NCI-H2196 treated with DMSO at 0.1 percent for 48 hours (cell line): ENCODE measurements around the gene MEF2C.
"Not testable (repeated sequence)": the region's sequence is repeated elsewhere in the genome, so short reads cannot be mapped to it uniquely, and the experiment has no call there.

ENCODE experiments used
- DNase-seq: peaks from one replicate; lab custom pipeline; 2025; ENCODE audit not compliant: unreplicated experiment; lab: John Stamatoyannopoulos, UW

Gene MEF2C

DNA sequence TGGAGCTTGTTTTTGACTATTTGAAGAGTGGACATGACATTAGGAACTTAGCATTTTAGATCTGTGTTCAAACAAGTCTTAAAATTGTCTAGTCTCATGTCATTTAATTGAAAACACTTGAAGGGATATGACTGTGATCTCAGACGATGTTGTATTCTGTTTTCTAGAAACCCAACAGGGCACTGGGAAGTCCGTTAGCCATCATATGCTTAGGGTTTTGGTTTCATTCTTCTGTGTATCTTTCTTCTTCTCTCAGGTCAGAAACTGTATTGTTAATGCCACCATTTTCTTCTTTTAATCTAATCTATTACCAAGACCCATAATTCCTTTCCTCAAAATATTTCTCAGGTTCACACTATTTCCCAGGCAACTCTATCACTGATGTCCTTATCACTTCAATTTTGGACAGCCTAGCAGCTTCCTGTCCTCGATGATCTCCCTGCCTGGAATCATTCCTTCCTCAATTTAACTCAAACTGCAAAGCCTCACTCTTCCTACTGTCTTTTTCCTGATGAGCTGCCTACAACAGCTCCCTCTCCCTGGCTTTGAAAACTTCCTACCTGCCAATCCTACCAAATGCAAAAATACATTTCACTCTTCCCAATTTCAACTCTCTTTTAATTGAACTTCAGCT is 77.7 kb downstream of the MEF2C start:
- DNase-seq: no peak

DNA sequence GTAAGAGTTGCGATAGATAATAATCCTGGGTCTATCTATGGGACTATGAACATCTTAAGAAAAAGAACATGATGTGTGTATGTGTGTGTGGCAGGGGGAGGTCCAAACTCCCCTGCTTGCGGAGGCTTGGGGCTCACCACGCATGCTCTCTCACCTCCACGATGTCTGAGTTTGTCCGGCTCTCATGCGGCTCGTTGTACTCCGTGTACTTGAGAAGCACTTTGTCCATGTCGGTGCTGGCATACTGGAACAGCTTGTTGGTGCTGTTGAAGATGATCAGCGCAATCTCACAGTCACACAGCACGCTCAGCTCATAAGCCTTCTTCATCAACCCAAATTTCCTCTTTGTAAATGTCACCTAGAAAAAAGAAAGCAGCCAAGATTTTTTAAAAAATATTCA is 78.5 kb downstream of the MEF2C start:
- DNase-seq: no peak

DNA sequence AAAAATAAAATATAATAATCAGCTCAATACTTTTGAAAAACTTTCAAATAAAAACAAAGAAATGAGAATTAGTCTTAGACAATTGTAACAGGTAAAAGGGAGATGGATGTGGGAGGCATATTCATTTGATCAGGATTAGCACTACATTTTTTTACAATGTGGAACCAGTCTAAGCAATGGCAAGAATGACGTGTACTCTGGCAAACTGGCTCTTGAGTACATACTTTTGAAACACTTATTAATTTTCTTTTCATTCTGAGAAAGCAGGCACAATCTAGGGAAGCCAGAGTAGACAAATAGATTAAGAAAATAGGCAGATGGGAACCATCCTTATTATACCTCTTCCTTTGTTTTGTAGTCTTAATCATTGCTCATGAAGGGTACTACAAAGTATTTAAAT is 79.7 kb downstream of the MEF2C start:
- DNase-seq: no peak

DNA sequence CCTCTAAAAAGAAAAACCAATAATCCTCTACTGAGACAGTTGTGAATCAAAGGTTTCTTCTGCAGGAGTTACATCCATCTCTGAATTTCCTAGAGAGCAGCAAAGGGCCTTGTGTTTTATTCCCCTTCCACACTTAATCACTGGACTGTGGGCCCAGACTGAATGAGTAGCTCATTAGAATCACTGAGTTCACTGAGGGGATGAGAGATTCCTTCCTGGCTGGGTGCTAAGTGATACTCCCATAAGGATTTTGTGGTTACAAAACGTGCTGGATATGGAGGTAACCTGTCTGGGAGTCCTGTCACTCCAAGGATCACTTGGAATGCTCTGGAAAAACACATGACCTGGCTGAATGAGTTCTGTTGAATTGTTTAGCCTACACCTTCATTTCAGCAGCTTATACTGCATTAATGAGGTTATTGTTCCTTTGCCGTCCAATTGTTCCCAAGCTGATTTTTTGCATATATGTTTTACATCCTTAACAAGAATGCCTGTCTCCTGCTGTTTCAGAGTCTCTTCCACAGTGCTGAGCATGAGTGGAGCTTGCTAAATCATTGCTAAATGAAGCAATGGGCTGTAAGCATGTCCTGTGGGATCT is 82.9 kb downstream of the MEF2C start:
- DNase-seq: no peak

DNA sequence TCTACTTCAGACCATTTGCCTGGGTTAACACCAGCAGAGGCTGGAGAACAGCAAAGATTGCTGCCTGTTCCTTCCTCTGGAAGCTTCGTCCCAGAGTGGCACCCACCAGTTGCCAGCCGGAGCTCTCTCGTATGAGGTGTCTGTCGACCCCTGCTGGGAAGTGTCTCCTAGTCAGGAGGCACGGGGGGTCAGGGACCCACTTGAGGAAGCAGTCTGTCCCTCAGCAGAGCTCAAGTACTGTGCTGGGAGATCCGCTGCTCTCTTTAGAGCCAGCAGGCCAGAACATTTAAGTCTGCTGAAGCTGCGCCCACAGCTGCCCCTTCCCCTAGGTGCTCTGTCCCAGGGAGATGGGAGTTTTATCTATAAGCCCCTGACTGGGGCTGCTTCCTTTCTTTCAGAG is 84.1 kb downstream of the MEF2C start:
- DNase-seq: not testable (repeated sequence)

DNA sequence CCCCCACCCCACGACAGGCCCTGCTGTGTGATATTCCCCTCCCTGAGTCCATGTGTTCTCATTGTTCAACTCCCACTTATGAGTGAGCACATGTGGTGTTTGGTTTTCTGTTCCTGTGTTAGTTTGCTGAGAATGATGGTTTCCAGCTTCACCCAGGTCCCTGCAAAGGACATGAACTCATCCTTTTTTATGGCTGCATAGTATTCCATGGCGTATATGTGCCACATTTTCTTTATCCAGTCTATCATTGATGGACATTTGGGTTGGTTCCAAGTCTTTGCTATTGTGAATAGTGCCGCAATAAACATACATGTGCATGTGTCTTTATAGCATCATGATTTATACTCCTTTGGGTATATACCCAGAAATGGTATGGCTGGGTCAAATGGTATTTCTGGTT is 89.2 kb downstream of the MEF2C start:
- not testable (repeated sequence) for DNase-seq

DNA sequence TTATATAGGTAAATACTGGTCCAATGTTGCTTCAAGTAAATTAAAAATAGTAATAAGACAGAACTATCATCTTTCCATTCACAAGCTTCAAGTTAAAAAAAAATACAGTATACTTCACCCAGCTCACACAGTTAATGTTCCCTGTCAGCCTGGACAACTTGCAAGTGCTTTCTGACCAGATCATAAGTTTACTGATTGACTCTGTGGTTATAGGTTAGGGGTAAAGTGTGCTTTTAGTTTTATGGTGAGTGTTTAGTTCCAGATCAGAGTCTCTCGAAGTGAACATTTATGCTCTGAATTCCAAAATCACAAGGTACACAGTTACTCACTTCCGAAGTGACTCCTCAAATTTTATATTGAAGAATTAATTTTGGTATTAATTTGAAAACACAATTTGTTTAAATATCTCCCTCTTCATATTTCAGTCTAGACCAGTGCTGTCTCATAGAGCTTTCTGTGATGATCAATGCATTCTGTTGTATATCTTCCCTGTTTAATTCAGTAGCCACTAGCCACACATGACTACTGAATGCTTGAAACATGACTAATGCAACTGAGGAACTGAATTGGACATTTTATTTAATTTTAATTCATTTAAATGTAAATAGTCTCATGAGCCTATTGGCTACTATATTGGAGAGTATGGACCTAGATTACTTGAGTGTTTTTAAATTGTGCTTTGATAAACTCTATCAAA is 90.7 kb downstream of the MEF2C start:
- DNase-seq: no peak

DNA sequence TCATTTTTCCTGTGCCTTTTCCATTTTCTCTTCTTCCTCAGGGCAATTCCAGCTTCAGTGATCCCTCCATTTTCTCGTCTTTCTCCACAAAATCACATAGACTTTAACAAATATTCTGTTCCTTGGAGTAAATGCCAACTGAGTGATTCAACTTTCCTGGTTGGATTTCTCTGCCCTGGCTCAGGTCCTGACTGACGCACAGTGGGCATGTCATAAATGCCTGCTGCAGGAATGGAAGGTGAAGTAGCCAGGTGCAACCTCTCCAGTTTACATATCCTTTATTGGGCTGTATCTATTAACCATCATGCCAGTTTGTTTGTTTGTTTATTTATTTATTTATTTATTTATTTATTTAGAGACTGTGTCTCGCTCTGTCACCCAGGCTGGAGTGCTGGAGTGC is 95.1 kb downstream of the MEF2C start:
- DNase-seq: no peak

DNA sequence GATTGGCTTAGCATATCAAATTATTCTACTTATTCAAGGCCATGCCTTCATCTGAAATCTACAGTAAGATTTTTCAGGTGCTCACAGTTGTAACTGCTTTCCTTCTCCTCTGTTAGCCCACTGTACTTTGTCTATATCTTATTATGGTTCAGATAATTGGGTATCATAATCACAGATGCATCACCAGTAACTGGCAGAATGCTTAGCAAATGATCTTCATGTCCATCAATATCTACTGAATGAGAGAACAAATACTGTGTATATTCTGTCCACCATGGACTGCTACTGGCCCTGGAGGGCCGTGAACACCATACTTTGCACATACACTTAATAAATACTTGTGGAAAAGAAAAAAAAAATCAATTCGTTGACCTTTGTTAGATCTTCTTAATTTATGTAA is 96.2 kb downstream of the MEF2C start:
- no peak for DNase-seq

DNA sequence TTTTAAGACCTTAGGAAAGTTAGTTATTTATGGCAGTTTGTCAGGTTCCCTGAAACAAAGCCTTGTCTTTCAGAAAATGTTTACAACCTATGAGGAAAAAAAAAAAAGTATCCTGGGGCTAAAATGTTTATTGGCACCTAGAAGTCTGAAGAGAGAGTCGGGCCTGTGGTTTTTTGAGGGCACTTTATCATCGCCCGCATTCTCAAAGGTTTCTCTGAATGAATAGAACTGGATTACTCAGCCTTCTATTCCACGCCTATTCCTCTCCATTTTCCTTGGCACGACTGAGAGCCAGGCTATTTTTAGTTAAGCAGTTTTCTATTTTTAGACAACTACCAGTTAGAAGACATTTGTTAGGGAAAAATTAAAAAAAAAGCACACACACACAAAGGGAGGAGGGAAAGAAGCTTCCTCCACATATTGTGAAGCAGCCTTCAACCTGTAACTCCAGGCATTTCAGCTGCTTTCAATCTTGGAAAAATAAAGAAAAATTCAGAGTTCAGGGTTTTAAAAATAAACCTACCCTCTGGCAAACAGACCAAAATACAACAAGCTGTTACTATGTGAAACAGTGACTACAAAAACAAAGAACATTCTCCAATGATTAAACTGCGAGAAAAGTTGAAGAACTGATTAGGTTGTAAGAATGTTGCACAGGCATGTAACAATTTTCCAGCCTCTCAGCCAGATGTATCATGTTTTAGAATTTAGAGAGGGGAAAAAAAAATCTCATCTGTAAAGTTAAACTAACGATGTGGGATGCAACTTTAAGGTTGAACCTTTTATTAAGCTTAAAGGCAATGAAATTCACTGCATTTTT is 97.0 kb downstream of the MEF2C start:
- no peak for DNase-seq

DNA sequence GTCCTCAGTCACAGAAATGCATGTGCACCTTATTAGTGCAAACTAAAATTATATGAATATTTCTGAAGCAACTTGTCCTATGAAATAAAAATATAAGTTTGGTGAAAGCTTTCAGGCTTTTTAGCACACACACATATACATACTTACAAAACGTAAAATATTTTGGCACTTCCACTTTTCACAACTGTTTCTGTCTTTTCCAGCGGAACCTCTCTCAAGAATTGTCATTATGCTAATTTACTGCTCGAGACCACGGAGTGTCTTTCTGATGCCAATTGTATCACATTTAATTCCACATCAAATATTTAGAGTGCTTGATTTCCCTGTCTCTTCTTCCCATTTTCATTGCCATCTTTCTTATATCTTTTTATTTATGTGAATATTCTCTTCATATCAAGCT is 100.4 kb downstream of the MEF2C start:
- DNase-seq: no peak

DNA sequence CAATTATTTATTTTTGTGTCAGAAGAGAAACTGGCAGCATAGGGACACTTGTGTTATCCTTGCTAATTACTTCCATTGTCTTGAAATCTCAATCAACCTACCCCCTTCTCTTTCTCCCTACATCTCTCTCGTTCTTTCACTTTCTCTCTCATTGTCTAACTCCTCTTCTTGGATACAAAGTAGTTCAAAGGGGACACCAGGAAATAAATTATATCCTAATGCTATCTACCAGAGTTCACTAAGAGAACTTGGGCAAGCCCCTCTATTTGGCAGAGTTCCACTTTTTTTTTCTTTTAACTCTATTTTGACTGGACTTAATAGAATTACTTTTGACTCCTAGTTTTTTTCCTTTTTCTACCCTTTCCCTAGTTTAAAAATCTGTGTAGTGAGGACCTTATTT is 102.2 kb downstream of the MEF2C start:
- DNase-seq: no peak

DNA sequence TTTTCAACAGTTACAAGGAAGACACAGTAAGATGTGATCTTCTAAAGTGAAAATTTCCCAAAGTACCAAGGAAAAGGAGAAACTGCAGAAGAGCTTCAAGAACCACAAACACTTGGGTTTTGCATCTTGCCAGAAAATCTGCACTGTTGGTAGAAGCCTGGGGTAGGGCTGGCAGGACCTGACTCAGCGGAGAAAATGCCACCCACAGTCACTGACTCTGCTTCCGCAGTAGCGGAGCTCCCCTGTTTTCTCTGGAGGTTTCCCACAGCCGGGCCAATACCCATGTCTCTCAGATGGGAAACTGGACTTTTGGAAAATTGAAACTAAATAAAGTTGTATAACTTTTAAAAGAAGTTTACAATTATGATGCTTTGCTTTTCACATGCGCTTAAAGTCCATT is 104.2 kb downstream of the MEF2C start:
- DNase-seq: no peak

DNA sequence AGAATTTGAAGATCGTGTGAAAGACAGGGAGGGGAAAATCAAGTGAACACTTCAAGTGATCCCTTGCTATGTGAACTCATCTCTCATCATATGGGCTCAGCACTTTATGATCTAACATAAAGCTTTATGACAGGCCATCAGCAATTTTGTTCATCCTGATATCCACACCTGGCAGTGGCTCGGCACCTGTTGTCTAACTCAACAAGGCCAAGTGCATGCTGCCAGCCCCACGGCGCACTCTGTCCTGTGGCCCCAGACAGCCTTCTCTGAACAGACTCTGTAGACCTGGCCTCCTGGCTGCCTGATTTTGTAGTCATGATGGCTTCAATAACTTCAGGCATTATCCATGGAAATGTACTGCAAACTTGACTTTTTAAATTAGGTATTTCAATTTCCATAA is 106.3 kb downstream of the MEF2C start:
- no peak for DNase-seq

DNA sequence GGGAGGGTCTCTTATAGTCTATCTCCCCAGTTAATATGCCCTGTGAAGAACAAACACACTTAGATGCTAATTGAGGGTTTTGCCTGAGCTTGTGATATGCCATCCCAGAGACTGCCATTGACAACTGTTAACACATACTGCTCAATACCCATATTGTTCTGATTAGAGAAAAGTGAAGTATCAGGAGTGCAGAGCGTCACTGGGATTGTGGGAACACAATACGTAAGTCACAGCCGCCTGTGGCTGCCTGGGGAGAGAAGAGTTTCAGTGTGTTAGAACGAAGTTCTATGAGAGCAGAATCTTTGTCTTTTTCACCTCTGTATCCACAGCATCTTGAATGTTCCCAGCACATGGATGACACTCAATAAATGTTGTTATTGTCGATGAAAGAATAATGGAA is 110.2 kb downstream of the MEF2C start:
- DNase-seq: no peak

DNA sequence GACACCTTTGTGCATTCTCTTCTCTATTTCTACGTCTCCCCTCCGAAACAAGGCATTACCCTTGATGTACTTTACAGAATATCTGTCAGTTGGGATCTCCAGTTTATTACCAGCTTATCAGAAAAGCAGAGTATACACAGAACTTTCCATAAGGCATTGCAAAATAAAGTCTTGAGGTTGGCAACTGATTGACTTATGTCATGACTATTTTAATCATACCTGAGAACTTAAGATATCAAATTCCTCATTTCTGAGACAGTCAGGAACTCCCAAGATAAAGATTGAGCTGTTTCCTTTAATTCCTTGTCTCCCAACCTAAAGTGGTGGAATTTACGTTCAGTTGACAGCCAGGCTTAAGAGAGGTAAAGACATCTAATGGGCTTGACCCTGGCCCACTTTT is 110.9 kb downstream of the MEF2C start:
- DNase-seq: no peak

DNA sequence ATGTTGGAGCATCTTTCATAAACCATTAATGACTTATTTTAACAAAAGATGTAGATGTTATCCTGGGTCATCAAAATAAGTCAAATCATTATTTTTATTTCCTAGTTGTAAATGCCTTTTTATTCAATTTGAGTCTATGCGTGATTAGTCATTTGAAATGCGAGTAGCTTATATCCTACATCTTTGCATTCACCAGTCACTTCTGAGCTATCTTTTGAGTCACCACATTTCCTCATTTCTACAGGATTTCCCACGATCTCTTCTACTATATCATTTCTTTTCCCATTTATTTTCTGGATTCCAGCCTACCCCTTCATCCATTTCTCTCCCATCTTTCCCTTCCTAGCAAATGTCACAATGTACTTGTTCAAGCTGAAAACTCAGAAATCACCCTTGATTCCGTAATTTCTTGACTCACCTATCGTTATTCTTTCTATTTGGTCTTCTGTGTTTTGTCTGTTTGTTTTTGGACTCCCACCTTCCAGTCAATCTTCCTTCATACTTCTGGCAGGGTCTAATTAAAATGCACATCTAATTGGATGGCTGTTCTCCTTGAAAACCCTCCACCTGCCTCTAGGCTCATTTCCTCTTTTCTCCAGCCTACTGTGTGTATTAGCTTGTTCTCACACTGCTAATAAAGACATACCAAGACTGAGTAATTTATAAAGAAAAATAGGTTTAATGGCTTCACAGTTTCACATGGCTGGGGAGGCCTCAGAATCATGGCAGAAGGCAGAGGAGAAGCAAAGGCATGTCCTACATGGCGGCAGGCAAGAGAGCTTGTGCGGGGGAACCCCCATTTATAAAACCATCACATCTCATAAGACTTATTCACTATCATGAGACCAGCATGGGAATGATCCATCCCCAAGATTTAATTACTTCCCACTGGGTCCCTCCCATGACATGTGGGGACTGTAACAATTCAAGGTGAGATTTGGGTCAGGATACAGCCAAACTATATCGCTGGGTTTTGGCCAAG is 112.4 kb downstream of the MEF2C start:
- no peak for DNase-seq

DNA sequence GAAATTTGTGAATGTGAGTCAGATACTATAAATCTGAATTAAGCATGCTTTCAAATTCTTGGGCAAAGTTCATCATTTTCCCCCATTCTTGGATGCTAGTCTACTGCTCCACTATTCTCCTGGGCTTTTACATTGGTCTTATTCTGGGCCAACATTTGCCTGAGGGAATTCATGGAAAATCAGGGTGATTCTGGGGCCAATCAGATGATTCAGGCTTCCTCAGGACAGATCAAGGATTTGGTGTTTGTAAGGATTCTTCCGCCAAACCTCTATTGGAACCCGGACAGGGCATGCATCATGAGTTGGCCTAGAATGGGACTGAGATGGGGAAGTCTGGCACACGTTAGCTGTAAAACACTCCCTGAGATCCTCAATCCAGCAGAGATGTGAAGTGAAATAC is 113.8 kb downstream of the MEF2C start:
- no peak for DNase-seq

DNA sequence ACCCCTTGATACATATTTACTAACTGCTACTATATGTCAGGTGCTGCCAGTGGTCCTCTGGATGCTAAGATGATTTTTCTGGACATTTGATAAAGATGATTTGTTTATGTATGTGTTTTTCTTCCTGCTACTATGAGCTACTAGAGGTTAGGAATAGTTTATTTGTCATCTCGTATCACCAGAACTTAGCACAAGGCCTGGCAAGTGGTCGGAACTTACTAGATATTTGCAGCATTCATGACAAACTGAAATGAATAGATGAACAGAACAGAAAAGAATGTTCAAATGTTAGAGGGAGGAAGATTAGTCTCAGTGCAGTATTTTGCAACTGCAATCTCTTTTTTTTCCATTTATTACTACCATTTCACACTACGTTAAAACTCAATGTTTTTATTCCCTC is 114.6 kb downstream of the MEF2C start:
- no peak for DNase-seq

DNA sequence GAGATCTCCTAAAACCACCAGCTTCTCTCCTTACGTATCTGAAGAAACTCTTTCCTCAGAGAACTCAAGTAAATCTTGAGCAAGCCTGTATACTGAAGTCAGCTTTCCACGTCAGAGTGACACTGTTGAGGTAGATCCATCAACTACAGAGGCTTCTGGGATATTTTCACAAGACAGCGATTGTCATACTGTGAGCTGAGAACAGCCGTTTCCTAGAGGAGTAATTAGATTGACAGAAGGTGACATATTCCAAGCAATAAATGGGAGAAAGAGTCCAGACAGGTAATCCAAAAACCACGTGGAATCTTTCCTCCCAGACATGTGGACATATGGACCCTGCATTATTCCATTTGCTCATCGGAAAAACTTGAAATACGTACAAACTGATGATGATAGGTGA is 117.2 kb downstream of the MEF2C start:
- no peak for DNase-seq

DNA sequence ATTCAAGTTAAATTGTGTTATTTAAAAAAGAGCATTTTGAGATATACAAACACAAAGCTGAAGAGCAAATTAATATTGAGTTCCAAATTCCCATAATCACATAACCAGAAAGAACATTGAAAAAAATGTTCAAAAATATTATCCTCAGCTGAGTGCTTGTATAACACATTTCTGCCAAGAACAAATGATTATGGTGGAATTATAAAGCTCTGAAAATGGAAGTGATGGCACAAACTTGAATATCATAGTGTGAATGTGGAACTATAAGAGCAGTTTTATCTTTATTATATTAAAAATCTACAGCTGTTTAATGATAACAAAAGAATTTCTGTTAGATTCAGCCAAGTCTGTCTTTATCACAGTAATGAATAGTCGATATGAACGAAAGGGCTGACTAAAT is 117.8 kb downstream of the MEF2C start:
- no peak for DNase-seq
